Retinal pigment epithelial cell (primary cell): ENCODE data around the gene NRARP.
A peak's percentile ranks its signal among the peaks of the same experiment; 100 is the strongest.

Experiments used
- DNase-seq: peaks from one replicate; pipeline ENCODE4 v3.0.0-alpha.2; 2010; ENCODE audit warnings: low read depth
- H3K4me3 ChIP-seq: 2 replicates; pipeline ENCODE4 v1.5.1; 2011; ENCODE audit warnings: mild to moderate bottlenecking, low read length, control low read depth, moderate library complexity
- CTCF ChIP-seq: conservative IDR thresholded peaks from 2 replicates; pipeline ENCODE4 v1.5.1; 2011; ENCODE audit warnings: low read depth, low read length, control low read depth, inconsistent platforms

Gene NRARP

GRCh38 chr9:137303893-137304382, 1.9 kb upstream of the NRARP start:
- TF ChIP-seq CTCF = no peak
- H3K4me3 ChIP-seq = no peak overlapping the region
- no peak for DNase-seq

GRCh38 chr9:137303151-137303892, 1.3 kb upstream of the NRARP start:
- H3K4me3 ChIP-seq = no peak overlapping the region
- TF ChIP-seq CTCF = no peak
- no peak for DNase-seq

GRCh38 chr9:137302449-137303150, 529 bp upstream of the NRARP start:
- H3K4me3 ChIP-seq = peak overlapping the region; percentile 34
- DNase-seq = no peak
- TF ChIP-seq CTCF = peak; percentile 64

DNA sequence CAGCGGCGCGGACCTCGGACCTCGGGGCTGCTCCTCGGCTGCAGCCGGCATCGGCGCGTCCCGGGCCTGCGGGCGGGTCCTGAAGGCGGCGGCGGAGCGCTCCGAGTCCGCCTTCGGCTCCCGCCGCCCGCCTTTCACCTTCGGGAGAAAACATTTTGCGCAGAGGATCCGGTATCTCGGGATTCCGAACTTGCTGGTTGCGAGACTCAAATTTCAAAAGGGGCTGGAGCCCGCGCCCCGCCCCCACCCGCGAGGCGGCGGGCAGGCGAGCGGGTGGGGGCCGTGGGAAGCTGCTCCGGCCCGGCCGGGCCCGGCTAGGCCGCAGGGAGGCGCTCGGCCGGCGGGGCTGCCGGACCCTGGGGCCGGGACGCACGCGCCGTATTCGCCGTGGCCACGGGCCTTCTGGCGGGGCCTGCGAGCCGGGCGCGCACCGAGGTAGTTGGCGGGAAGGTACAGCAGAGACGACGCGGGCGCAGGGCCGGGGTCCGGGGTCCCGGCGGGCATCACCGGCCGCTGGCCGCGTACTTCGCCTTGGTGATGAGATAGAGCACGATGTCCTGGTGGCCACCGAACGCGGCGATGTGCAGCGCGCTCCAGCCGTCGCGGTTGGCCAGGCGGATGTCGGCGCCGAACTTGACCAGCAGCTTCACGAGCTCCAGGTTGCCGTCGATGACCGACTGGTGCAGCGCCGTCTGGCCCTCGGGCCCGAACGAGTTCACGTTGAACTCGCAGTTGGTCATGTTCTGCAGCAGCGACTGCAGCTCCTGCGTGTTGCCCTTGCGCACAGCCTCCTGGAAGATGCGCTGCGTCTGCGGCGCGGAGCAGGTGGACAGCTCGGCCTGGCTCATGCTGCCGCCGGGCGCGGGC, 757 bp downstream of the NRARP start:
- TF ChIP-seq CTCF = no peak
- no peak for DNase-seq
- H3K4me3 ChIP-seq = peak overlapping the region; percentile 50

DNA sequence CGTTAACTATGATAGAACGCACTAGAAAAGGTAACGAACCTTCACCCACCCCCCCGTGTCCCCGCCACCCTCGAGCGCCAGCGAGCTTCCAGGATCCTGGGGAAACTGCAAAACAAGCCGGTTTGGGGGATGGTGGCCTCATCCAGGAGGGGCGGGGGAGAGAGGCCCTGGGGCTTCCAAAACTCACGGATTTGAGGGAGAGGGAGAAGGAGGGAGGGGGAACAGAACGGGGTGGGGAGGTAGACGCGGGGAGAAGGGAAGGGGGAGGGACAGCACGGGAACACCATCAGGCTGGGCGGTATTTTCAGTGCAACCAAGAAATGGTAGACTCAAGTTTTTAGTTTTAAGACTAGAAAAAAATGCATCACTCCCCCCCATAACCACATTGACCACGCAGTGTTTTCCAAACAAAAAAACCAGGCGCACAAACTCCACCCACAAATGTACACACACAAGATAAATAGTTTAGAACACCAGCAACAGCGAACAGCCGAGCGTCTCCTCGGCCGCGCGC, 1.4 kb downstream of the NRARP start:
- H3K4me3 ChIP-seq = peak overlapping the region; percentile 50
- TF ChIP-seq CTCF = no peak
- no peak for DNase-seq

GRCh38 chr9:137299938-137300337, 2.1 kb downstream of the NRARP start:
- TF ChIP-seq CTCF = no peak
- peak overlapping the region; percentile 7 for H3K4me3 ChIP-seq
- no peak for DNase-seq
